Nephron progenitor cell (in vitro differentiated cells): ENCODE data around the gene SCAP.
"Not testable (repeated sequence)": the region's sequence is repeated elsewhere in the genome, so short reads cannot be mapped to it uniquely, and the experiment has no call there.

Source experiments
- DNase-seq: peaks from one replicate; pipeline ENCODE4 v3.0.0; 2021
- H3K27ac Mint-ChIP-seq: 2 replicates; pipeline ENCODE4 v1.8.0; 2021; ENCODE audit warnings: mild to moderate bottlenecking, moderate library complexity, mixed read lengths
- H3K27me3 Mint-ChIP-seq: 2 replicates; pipeline ENCODE4 v1.8.0; 2021; ENCODE audit warnings: mild to moderate bottlenecking, low read depth, mixed read lengths; ENCODE audit not compliant: poor library complexity
- H3K36me3 Mint-ChIP-seq: 2 replicates; pipeline ENCODE4 v1.8.0; 2021; ENCODE audit warnings: low read depth, mixed read lengths
- H3K4me1 Mint-ChIP-seq: 2 replicates; pipeline ENCODE4 v1.8.0; 2021; ENCODE audit warnings: mixed read lengths
- H3K4me3 Mint-ChIP-seq: 2 replicates; pipeline ENCODE4 v1.8.0; 2021; ENCODE audit warnings: mild to moderate bottlenecking, moderate library complexity, mixed read lengths
- H3K9me3 Mint-ChIP-seq: 2 replicates; pipeline ENCODE4 v1.8.0; 2021; ENCODE audit warnings: mild to moderate bottlenecking, moderate library complexity, mixed read lengths
- CTCF ChIP-seq: fragments of 200-600 bp; sonication (generic); IDR thresholded peaks from 2 replicates; pipeline ENCODE4 v1.5.0; 2021; ENCODE audit warnings: antibody characterized with exemption

SCAP gene

GRCh38 chr3:47515864-47516319, 40.2 kb upstream of the SCAP start:
- peak overlapping the region; percentile 90 for H3K27ac Mint-ChIP-seq
- peaks cover 2% of the 10 kb centered on the region for H3K27me3 Mint-ChIP-seq
- peak overlapping the region; percentile 37 for H3K4me3 Mint-ChIP-seq
- DNase-seq = no peak
- TF ChIP-seq CTCF = no peak
- H3K4me1 Mint-ChIP-seq = peaks cover 42% of the 10 kb centered on the region
- no peaks in the 10 kb centered on the region for H3K9me3 Mint-ChIP-seq
- peaks cover 7% of the 10 kb centered on the region for H3K36me3 Mint-ChIP-seq

GRCh38 chr3:47515100-47515499, 39.4 kb upstream of the SCAP start:
- H3K4me3 Mint-ChIP-seq = peak overlapping the region; percentile 72
- peak overlapping the region; percentile 27 for H3K27ac Mint-ChIP-seq
- DNase-seq = no peak
- peaks cover 37% of the 10 kb centered on the region for H3K4me1 Mint-ChIP-seq
- peaks cover 14% of the 10 kb centered on the region for H3K36me3 Mint-ChIP-seq
- H3K9me3 Mint-ChIP-seq = no peaks in the 10 kb centered on the region
- no peak for TF ChIP-seq CTCF
- peaks cover 2% of the 10 kb centered on the region for H3K27me3 Mint-ChIP-seq

GRCh38 chr3:47513125-47513929, 37.6 kb upstream of the SCAP start, which contains the start of gene ELP6:
ELP6 (minus strand) TSS chr3:47513712; CDS start chr3:47513590, 122 bp downstream.
- TF ChIP-seq CTCF = peak; percentile 30
- Mint-ChIP-seq H3K9me3 (no peaks in the 10 kb centered on the region), H3K4me3 (peak within 1 kb of the TSS; percentile 96), H3K27ac (peak within 1 kb of the TSS; percentile 97), H3K36me3 (peaks cover 24% of the 10 kb centered on the region), H3K4me1 (peaks cover 37% of the 10 kb centered on the region), H3K27me3 (peaks cover 2% of the 10 kb centered on the region)
- DNase-seq = peak; percentile 95

- no peak for TF ChIP-seq CTCF
- Mint-ChIP-seq H3K9me3 (no peaks in the 10 kb centered on the region), H3K4me1 (peaks cover 37% of the 10 kb centered on the region), H3K27me3 (peaks cover 2% of the 10 kb centered on the region), H3K4me3 (peak overlapping the region; percentile 96), H3K27ac (peak overlapping the region; percentile 97), H3K36me3 (peaks cover 32% of the 10 kb centered on the region)
- DNase-seq = peak; percentile 34
These were observed 36.8 kb upstream of the SCAP start for GRCh38 chr3:47512416-47513124.

GRCh38 chr3:47505267-47505666, 29.5 kb upstream of the SCAP start:
- H3K4me3 Mint-ChIP-seq, H3K9me3 Mint-ChIP-seq, DNase-seq, H3K4me1 Mint-ChIP-seq, H3K27ac Mint-ChIP-seq, H3K27me3 Mint-ChIP-seq: not testable (repeated sequence)
- peaks cover 53% of the 10 kb centered on the region for H3K36me3 Mint-ChIP-seq

GRCh38 chr3:47504113-47504512, 28.4 kb upstream of the SCAP start:
- no peaks in the 10 kb centered on the region for H3K9me3 Mint-ChIP-seq
- H3K27ac Mint-ChIP-seq = no peak overlapping the region
- peaks cover 51% of the 10 kb centered on the region for H3K36me3 Mint-ChIP-seq
- peaks cover 3% of the 10 kb centered on the region for H3K27me3 Mint-ChIP-seq
- no peaks in the 10 kb centered on the region for H3K4me1 Mint-ChIP-seq
- H3K4me3 Mint-ChIP-seq = no peak overlapping the region
- no peak for DNase-seq
- TF ChIP-seq CTCF = no peak
